Measurements from ENCODE around the gene ITM2B.

DNA sequence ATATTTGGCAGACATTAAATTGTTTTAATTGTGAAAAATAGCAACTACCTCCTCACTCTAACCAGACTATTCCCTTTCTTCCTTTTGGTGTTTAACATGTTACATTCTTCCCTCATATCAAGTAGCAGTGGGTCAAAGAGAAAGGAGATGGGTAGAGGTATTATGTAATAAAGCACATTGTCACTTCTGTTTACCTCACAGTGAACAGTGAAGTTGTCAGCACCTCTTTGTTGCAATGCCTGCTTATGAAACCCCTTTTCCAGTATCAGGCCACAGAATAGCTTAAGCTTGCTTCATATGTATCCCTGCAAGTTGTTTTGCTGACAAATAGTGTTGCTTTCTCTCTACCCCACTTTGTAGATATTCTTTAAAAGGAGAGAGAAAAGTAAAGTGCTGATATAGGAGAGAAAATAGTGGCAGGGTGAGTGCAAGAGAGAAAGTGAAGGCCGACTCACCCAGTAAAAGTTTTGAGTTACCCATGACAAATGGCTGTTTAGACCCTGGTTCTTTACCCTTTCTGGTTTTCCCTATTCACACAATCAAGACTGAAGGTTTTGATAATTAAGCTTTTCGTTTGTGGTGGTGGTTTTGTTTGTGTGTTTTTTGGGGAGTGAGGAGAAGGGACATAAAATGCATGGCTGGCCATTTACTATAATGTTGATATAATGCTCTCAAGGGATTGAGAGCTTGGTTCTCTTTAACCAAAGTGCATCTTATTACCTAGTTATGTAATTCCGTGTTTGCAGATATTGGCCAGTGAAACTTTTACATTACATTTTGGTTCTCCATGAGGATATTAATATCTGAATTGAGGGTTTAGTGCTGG, 3.7 kb downstream of the ITM2B start:
- TF ChIP-seq, protein P1, sequence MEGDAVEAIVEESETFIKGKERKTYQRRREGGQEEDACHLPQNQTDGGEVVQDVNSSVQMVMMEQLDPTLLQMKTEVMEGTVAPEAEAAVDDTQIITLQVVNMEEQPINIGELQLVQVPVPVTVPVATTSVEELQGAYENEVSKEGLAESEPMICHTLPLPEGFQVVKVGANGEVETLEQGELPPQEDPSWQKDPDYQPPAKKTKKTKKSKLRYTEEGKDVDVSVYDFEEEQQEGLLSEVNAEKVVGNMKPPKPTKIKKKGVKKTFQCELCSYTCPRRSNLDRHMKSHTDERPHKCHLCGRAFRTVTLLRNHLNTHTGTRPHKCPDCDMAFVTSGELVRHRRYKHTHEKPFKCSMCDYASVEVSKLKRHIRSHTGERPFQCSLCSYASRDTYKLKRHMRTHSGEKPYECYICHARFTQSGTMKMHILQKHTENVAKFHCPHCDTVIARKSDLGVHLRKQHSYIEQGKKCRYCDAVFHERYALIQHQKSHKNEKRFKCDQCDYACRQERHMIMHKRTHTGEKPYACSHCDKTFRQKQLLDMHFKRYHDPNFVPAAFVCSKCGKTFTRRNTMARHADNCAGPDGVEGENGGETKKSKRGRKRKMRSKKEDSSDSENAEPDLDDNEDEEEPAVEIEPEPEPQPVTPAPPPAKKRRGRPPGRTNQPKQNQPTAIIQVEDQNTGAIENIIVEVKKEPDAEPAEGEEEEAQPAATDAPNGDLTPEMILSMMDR (IDR thresholded peaks at IDR 0.05) = no peak
- no peak for TF ChIP-seq POLR2A (IDR thresholded peaks at IDR 0.05)

All from Peyer's patch (tissue), 4 donors.